HEK293 (cell line): Measurements from ENCODE around the gene HDAC11.
"Not testable (repeated sequence)": the region's sequence is repeated elsewhere in the genome, so short reads cannot be mapped to it uniquely, and the experiment has no call there.

Source experiments
- CTCF ChIA-PET: fragments of 350-600 bp; formaldehyde crosslinking; extraction: SDS; loops from one replicate; lab custom pipeline; 2021; ENCODE audit warnings: antibody characterized with exemption; lab: Yijun Ruan, JAX
- POLR2A ChIA-PET: fragments of 300-600 bp; formaldehyde crosslinking; extraction: SDS; loops from one replicate; lab custom pipeline; 2020; ENCODE audit warnings: antibody characterized with exemption, inconsistent platforms; lab: Yijun Ruan, JAX
- H3K27ac ChIP-seq: fragments of 200-500 bp; sonication (Bioruptor generic); 2 replicates; pipeline ENCODE4 v1.5.1; 2014; ENCODE audit warnings: low read depth, low read length, control low read depth, inconsistent platforms; ENCODE audit errors: extremely low read depth
- H3K36me3 ChIP-seq, 2 experiments: fragments of 200-500 bp in 1 of 2; sonication (Bioruptor generic) in 1 of 2; 1 replicate in 1 of 2; 2 replicates in 1 of 2; pipeline ENCODE4 v1.5.1; 2014 to 2017; ENCODE audit warnings: inconsistent platforms in 2 of 2, low read length in 2 of 2; ENCODE audit not compliant: control insufficient read depth in 2 of 2, insufficient read depth in 1 of 2
- H3K4me1 ChIP-seq: fragments of 200-500 bp; sonication (Bioruptor generic); 2 replicates; pipeline ENCODE4 v1.5.1; 2014; ENCODE audit warnings: mild to moderate bottlenecking, low read length, inconsistent platforms; ENCODE audit not compliant: control insufficient read depth, insufficient read depth
- H3K4me3 ChIP-seq: 2 replicates; pipeline ENCODE4 v1.5.1; 2011; ENCODE audit warnings: low read depth, mild to moderate bottlenecking, control low read depth, low read length, moderate library complexity
- H3K9me3 ChIP-seq: fragments of 200-500 bp; sonication (Bioruptor generic); 2 replicates; pipeline ENCODE4 v1.5.1; 2014; ENCODE audit warnings: low read depth, low read length, inconsistent platforms; ENCODE audit not compliant: control insufficient read depth, insufficient read depth
- GFI1B ChIP-seq: fragments of 450-650 bp; formaldehyde crosslinking; IDR thresholded peaks from 2 replicates; pipeline ENCODE4 v1.5.1; 2016; ENCODE audit warnings: missing biosample characterization, missing genetic modification characterization
- GLI2 ChIP-seq: fragments of 450-650 bp; formaldehyde crosslinking; IDR thresholded peaks from 2 replicates; pipeline ENCODE4; 2017; ENCODE audit warnings: missing biosample characterization, missing genetic modification characterization, low read depth, borderline replicate concordance
- GLI4 ChIP-seq: fragments of 450-650 bp; formaldehyde crosslinking; IDR thresholded peaks from 2 replicates; pipeline ENCODE4 v1.5.1; 2016; ENCODE audit warnings: missing biosample characterization, missing genetic modification characterization
- GLIS1 ChIP-seq: fragments of 450-650 bp; formaldehyde crosslinking; IDR thresholded peaks from 2 replicates; pipeline ENCODE4 v1.5.1; 2016; ENCODE audit warnings: missing biosample characterization, missing genetic modification characterization
- KLF1 ChIP-seq: fragments of 450-650 bp; formaldehyde crosslinking; IDR thresholded peaks from 2 replicates; pipeline ENCODE4 v1.5.1; 2016; ENCODE audit warnings: missing biosample characterization, missing genetic modification characterization
- ZBTB17 ChIP-seq: fragments of 450-650 bp; formaldehyde crosslinking; IDR thresholded peaks from 2 replicates; pipeline ENCODE4 v1.5.1; 2016; ENCODE audit warnings: missing biosample characterization, missing genetic modification characterization
- ZFHX2 ChIP-seq: fragments of 450-650 bp; formaldehyde crosslinking; conservative IDR thresholded peaks from 2 replicates; pipeline ENCODE4 v1.5.1; 2016; ENCODE audit warnings: missing biosample characterization, missing genetic modification characterization
- ZNF121 ChIP-seq: fragments of 450-650 bp; formaldehyde crosslinking; IDR thresholded peaks from 2 replicates; pipeline ENCODE4 v1.5.1; 2016; ENCODE audit warnings: missing biosample characterization, missing genetic modification characterization
- ZNF311 ChIP-seq: fragments of 450-650 bp; formaldehyde crosslinking; IDR thresholded peaks from 2 replicates; pipeline ENCODE4 v1.5.1; 2017; ENCODE audit warnings: missing biosample characterization, missing genetic modification characterization, borderline replicate concordance
- ZNF404 ChIP-seq: fragments of 450-650 bp; formaldehyde crosslinking; IDR thresholded peaks from 2 replicates; pipeline ENCODE4 v1.5.1; 2017; ENCODE audit warnings: missing biosample characterization, missing genetic modification characterization
- ZNF473 ChIP-seq: fragments of 450-650 bp; formaldehyde crosslinking; IDR thresholded peaks from 2 replicates; pipeline ENCODE4 v1.5.1; 2017; ENCODE audit warnings: missing biosample characterization, missing genetic modification characterization
- ZNF555 ChIP-seq: fragments of 450-650 bp; formaldehyde crosslinking; conservative IDR thresholded peaks from 2 replicates; pipeline ENCODE4 v1.5.1; 2017; ENCODE audit warnings: missing biosample characterization, mild to moderate bottlenecking, missing genetic modification characterization, inconsistent platforms
- ZNF560 ChIP-seq: fragments of 450-650 bp; formaldehyde crosslinking; IDR thresholded peaks from 2 replicates; pipeline ENCODE4 v1.5.1; 2017; ENCODE audit warnings: missing biosample characterization, missing genetic modification characterization, borderline replicate concordance
- TF ChIP-seq, protein P1 (sequence below): fragments of 450-650 bp; formaldehyde crosslinking; IDR thresholded peaks from 2 replicates; pipeline ENCODE4 v1.5.1; 2016; ENCODE audit warnings: missing biosample characterization, missing genetic modification characterization
- TF ChIP-seq, protein P2 (sequence below): fragments of 450-650 bp; formaldehyde crosslinking; IDR thresholded peaks from 2 replicates; pipeline ENCODE4 v1.5.1; 2016; ENCODE audit warnings: missing biosample characterization, missing genetic modification characterization

HDAC11 gene

GRCh38 chr3:13433912-13434311 lies 46.2 kb upstream of the HDAC11 start (continued):
- TF ChIP-seq, protein P1, sequence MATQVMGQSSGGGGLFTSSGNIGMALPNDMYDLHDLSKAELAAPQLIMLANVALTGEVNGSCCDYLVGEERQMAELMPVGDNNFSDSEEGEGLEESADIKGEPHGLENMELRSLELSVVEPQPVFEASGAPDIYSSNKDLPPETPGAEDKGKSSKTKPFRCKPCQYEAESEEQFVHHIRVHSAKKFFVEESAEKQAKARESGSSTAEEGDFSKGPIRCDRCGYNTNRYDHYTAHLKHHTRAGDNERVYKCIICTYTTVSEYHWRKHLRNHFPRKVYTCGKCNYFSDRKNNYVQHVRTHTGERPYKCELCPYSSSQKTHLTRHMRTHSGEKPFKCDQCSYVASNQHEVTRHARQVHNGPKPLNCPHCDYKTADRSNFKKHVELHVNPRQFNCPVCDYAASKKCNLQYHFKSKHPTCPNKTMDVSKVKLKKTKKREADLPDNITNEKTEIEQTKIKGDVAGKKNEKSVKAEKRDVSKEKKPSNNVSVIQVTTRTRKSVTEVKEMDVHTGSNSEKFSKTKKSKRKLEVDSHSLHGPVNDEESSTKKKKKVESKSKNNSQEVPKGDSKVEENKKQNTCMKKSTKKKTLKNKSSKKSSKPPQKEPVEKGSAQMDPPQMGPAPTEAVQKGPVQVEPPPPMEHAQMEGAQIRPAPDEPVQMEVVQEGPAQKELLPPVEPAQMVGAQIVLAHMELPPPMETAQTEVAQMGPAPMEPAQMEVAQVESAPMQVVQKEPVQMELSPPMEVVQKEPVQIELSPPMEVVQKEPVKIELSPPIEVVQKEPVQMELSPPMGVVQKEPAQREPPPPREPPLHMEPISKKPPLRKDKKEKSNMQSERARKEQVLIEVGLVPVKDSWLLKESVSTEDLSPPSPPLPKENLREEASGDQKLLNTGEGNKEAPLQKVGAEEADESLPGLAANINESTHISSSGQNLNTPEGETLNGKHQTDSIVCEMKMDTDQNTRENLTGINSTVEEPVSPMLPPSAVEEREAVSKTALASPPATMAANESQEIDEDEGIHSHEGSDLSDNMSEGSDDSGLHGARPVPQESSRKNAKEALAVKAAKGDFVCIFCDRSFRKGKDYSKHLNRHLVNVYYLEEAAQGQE (tag by site-specific recombination), result no peak
- TF ChIP-seq ZNF311 (tag by site-specific recombination) (no peak), ZNF473 (tag by site-specific recombination) (no peak)
- TF ChIP-seq, all 188 proteins: peak for 0

- not testable (repeated sequence) for H3K27ac ChIP-seq, H3K9me3 ChIP-seq, H3K36me3 ChIP-seq, H3K4me3 ChIP-seq, H3K4me1 ChIP-seq
- peak; percentile 36; the same call in 1 of the 2 replicates for TF ChIP-seq ZNF121 (tag by site-specific recombination)
- CTCF ChIA-PET, result interaction anchor here (1.0 kb wide), 1 partner anchor 19 kb away, joined by 4 read pairs; no protein-coding TSS in a partner anchor
- POLR2A ChIA-PET, result interaction anchor here (0.6 kb wide), 1 partner anchor 7 kb away, joined by 4 read pairs; no protein-coding TSS in a partner anchor
Measured at GRCh38 chr3:13436213-13436612, 43.9 kb upstream of the HDAC11 start.

DNA sequence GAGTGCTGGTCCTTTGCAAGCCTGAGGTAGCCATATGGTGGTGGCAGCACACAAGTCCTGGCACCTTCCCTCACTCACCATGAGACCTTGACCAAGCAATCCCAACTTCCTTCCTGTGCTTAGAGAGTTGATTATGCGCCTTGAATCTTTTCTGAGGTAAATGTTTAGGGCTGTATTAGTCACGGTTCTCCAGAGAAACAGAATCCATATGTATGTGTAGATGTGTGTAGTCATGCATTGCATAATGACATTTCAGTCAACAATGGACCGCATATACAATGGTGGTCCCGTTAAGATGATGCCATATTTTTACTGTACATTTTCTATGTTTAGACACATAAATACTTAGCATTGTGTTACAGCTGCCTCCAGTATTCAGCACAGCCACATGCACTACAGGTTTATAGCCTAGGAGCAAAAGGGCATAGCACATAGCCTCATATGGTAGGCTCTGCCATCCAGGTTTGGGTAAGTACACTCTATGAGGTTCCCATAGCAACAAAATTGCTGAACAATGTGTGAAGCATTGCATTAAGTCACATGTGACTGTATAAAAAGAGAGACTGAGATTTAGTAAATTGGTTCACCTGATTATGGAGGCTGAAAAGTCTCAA lies 39.8 kb upstream of the HDAC11 start:
- Histone ChIP-seq H3K27ac (no peak overlapping the region), H3K9me3 (no peaks in the 10 kb centered on the region), H3K4me3 (no peak overlapping the region), H3K4me1 (no peaks in the 10 kb centered on the region), H3K36me3 (no peaks in the 10 kb centered on the region)
- ChIA-PET CTCF (interaction anchor here (0.5 kb wide), 1 partner anchor 369 kb away, joined by 3 read pairs; no protein-coding TSS in a partner anchor), POLR2A (no interaction called here)
- no peak for TF ChIP-seq GLI4 (tag by site-specific recombination)
- no peak for TF ChIP-seq ZNF311 (tag by site-specific recombination)
- TF ChIP-seq ZNF560 (tag by site-specific recombination), result no peak
- no peak for TF ChIP-seq GLI2 (tag by site-specific recombination)
- TF ChIP-seq, protein P2, sequence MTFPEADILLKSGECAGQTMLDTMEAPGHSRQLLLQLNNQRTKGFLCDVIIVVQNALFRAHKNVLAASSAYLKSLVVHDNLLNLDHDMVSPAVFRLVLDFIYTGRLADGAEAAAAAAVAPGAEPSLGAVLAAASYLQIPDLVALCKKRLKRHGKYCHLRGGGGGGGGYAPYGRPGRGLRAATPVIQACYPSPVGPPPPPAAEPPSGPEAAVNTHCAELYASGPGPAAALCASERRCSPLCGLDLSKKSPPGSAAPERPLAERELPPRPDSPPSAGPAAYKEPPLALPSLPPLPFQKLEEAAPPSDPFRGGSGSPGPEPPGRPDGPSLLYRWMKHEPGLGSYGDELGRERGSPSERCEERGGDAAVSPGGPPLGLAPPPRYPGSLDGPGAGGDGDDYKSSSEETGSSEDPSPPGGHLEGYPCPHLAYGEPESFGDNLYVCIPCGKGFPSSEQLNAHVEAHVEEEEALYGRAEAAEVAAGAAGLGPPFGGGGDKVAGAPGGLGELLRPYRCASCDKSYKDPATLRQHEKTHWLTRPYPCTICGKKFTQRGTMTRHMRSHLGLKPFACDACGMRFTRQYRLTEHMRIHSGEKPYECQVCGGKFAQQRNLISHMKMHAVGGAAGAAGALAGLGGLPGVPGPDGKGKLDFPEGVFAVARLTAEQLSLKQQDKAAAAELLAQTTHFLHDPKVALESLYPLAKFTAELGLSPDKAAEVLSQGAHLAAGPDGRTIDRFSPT (tag by site-specific recombination), result no peak
- no peak for TF ChIP-seq ZFHX2 (tag by site-specific recombination)
- TF ChIP-seq KLF1 (tag by site-specific recombination), result no peak
- TF ChIP-seq ZNF555, result no peak
- no peak for TF ChIP-seq GLIS1 (tag by site-specific recombination)
- TF ChIP-seq ZNF404 (tag by site-specific recombination), result no peak
- TF ChIP-seq GFI1B (tag by site-specific recombination), result no peak
- no peak for TF ChIP-seq ZBTB17 (tag by site-specific recombination)

GRCh38 chr3:13442882-13443281 lies 37.2 kb upstream of the HDAC11 start:
- H3K36me3 ChIP-seq, POLR2A ChIA-PET, H3K27ac ChIP-seq, H3K4me1 ChIP-seq, H3K4me3 ChIP-seq, H3K9me3 ChIP-seq: not testable (repeated sequence)
- CTCF ChIA-PET, result interaction anchor here (0.7 to 1.1 kb wide), 2 partner anchors 10 to 106 kb away, joined by 3 to 4 read pairs; no protein-coding TSS in a partner anchor
